ENCODE results near the gene INO80E.

GRCh38 chr16:29990034-29990433 lies 6.0 kb upstream of the INO80E start:
- TF ChIP-seq CTCF (IDR thresholded peaks at IDR 0.05; ENCODE audit: low read depth, low read length) (no peak), EZH2phosphoT487 (IDR thresholded peaks at IDR 0.05; ENCODE audit: low read depth) (no peak)

Measured in OCI-LY3 (cell line).